GM18517 (cell line): Measurements from ENCODE around the gene CPT1B.
A peak's percentile ranks its signal among the peaks of the same experiment; 100 is the strongest.

Experiments used
- ATAC-seq: cut with Tn5 transposase; IDR thresholded peaks from one replicate; pipeline ENCODE4 v1.9.1; 2021; ENCODE audit warnings: mild to moderate bottlenecking, moderate library complexity; ENCODE audit not compliant: unreplicated experiment

CPT1B gene

DNA sequence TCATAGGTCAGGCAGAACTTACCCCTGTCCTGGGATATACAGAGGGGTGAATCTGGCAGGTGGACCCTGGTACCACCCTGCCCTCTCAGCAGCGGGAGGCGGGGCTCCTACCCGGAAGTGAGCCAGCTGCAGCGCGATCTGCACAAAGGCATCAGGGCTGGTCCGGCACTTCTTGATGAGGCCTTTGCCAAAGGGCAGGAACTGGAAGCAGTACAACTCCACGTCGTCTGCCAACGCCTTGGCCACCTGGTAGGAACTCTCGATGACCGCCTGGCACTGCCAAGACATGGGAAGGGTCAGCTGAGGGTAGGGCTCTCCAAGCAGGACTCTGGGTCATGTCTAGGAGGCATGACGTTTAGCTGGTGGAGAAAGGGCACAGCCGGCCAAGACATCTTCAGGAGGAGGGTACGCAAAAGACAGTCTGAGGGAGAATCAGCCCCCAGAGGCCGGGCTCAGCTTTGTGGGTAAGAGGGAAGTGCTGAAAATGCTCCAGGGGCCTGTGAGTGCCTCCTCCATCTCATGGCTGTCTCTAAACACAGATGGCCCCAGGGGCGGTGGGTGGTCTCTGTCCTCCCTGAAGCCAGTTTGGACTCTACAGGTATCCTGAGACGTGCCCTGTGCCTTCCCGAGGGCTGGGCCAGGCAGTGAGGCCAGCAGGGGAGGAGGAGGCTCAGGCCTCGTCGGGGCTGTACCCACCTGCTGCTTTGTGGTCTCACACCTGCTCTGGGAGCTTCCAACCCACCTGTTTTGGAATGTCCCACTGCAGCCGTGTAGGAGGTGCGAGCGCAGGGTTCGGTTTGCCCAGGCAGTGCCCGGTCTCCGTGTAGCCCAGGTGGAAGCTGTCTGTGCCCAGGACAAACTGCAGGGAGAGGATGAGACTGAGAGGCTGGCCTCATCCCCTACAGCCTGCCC lies 6.7 kb downstream of the CPT1B start:
- no peak for ATAC-seq

DNA sequence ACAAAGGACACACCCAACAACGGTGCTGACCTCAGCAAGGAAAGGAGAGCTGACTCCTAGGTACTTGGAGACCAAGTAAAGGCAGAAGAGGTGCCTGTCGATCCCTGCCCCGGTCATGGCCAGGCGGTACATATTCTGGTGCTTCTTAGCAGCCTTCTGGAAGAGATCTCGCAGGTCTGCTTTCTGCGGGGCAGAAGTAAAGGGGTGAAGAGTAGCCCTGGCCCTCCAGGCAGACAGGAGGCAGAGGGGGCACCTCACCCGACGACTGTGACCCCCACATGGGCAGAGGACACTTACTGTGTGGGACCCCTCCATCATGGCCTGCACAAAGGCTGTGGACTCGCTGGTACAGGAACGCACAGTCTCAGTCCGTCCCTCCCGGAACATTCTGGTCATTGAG lies 7.4 kb downstream of the CPT1B start:
- no peak for ATAC-seq

GRCh38 chr22:50569896-50570535 lies 8.2 kb downstream of the CPT1B start:
- no peak for ATAC-seq

- ATAC-seq = no peak
Observed at GRCh38 chr22:50569041-50569459, 9.2 kb downstream of the CPT1B start.

DNA sequence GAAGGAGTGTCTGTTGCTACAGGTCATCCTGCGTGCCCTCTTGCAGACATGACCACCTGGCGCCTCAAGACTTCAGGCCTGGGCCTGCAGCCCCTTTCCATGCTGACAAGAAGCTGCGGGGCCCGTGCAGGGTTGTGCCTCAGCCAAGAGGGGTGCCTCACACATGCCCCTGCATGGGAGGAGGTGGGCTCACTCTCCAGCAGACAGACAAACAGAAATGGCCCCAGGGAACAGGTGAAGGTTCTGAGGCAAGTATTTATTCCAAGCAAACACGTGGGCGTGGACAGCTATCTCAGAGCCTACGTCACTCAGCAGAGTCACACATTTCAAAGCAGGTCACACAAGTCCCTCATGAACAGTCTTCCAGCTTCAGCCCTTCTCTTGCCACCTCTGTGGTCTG lies 9.6 kb downstream of the CPT1B start:
- ATAC-seq = no peak

GRCh38 chr22:50567721-50568252 lies 10.4 kb downstream of the CPT1B start:
- ATAC-seq = no peak

GRCh38 chr22:50564289-50564688 lies 13.9 kb downstream of the CPT1B start:
- no peak for ATAC-seq

DNA sequence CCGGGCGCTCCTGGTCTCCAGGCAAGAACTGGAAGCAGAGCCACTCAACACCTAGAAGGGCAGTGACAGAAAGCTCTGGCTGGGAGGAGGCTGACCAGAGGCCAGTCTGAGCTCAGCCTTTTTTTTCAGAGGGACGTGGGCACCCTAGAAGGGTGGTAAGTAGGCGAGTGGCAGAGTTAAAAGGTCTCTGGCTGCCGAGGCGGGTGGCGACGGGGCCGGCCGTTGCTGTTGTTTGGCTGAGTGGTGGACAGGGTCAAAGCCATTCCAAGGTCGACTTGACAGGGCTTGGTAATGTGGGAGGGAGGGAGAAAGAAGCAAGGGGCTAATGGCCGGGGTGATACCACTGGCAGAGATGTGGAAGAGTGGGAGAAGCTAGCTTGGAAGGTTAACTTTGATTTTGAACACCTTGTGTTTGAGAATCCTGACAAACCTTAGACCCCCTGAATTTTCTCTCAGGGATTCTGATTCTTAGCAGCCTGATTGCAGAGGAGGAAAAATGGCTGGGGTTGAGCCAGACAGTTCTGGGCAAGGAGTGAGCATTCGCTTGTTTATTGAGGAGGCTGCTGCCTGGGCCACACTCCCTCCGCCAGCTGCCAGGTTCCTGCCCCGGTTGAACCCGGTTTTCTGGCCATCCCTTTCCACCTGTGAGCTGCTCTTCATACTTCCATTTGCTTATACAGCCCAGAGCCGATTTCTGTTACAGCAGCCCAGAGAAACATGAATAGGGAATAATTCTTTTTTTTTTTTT lies 14.6 kb downstream of the CPT1B start:
- peak; percentile 13 for ATAC-seq

GRCh38 chr22:50562523-50563412 lies 15.5 kb downstream of the CPT1B start, which contains the start of gene SYCE3:
Gene SYCE3, minus strand, starts transcription at chr22:50562919. Its CDS starts 6,514 bp downstream, at chr22:50556405.
- peak; percentile 81 for ATAC-seq

GRCh38 chr22:50561401-50562358 lies 16.5 kb downstream of the CPT1B start:
- no peak for ATAC-seq

DNA sequence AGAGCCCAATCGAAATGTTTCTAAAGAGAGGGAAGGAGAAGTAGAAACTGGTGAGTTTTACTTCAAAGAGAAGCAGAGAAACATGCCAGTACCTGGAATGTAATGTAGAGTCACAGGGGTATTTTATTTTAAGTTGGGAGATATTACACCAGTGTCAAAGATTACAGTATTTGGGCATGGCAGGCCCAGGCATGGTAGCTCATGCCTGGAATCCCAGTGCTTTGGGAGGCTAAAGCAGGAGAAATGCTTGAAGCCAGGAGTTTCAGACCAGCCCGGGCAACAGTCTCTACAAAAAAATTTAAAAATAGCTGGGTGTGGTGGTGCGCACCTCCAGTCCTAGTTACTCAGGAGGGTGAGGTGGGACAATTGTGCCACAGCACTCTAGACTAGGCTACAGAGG lies 18.2 kb downstream of the CPT1B start:
- no peak for ATAC-seq

DNA sequence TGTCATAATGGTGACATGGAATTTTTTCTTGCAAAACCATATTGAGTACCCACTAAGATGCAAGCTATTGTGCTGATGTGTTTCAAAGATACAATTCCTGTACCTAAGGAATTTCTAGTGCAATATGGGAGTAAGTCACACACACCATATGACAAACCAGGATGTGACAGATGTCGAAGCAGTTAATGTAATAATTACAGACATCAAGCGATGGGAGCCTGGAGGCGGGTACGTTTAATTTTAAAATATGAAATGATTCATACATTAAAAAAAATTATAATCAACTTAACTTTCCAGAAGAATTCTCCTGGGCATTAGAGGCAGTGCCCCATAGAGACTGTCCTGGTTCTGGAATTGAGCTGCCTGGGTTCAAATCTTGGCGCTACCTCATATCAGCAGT lies 21.5 kb downstream of the CPT1B start:
- no peak for ATAC-seq

DNA sequence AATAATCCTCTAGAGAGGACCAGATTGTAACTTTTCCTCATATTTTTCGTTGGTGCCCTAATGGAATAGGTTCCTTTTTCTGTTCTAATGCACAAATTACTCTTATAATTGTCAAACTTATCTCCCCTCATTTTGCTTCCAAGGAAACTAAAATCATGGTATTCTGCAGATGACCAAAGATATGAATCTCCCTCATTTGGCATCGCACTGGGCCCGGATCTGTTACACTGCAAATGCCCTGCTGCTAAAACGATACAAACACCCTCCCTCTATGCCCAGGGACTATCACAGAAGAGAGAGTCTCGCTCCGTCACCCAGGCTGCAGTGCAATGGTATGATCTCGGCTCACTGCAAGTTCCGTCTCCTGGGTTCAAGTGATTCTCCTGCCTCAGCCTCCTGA lies 24.9 kb downstream of the CPT1B start:
- no peak for ATAC-seq

DNA sequence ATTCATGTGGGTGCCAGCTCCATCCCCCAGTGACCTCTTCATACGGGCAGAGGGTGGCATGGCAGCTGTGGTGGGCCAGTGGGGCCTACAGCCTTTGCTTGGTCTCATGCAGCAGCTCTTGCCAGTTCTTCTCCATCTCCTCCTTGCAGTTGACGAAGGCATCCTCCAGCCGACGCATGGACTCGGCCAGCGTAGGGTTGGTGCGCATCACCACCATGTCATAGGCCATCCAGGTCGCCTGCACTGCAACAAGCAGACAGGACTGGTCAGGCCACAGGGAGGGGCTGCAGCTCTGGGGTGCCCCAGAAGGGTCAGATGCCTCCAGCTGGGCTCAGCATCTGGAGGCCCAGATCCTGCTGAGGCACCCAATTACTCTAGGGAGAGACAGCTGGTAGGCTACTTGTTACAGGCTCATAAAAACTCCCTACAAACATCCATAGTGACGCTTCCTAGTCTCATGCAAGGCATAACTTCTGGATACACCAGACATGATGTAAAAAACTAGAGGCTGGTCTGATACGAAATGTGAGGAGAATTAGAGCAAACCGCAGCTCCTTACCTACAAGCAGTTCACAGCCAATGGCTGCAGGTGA lies 27.0 kb downstream of the CPT1B start:
- no peak for ATAC-seq

GRCh38 chr22:50550395-50550794 lies 27.8 kb downstream of the CPT1B start:
- ATAC-seq = no peak

GRCh38 chr22:50548921-50549790 lies 29.1 kb downstream of the CPT1B start:
- ATAC-seq = no peak

GRCh38 chr22:50548040-50548920 lies 29.9 kb downstream of the CPT1B start:
- ATAC-seq = no peak
